Measurements from ENCODE around the gene SNX8.

Gene SNX8

GRCh38 chr7:2202361-2202761 lies 111.9 kb downstream of the SNX8 start:
- DNase-seq (ENCODE audit: low read depth) = no peak

Measured in activated T-cell treated with anti-CD3 and anti-CD28 coated beads for 48 hours (primary cell).